ENCODE results near the gene NDUFS8. TPM values are rescaled to one million over a fixed set of nuclear protein-coding genes. Genes with fewer than 3 reads are reported as not detected.

Gene NDUFS8
- polyA plus RNA-seq, 4 donors, result 72.0 to 122 (median 81.9) TPM

DNA sequence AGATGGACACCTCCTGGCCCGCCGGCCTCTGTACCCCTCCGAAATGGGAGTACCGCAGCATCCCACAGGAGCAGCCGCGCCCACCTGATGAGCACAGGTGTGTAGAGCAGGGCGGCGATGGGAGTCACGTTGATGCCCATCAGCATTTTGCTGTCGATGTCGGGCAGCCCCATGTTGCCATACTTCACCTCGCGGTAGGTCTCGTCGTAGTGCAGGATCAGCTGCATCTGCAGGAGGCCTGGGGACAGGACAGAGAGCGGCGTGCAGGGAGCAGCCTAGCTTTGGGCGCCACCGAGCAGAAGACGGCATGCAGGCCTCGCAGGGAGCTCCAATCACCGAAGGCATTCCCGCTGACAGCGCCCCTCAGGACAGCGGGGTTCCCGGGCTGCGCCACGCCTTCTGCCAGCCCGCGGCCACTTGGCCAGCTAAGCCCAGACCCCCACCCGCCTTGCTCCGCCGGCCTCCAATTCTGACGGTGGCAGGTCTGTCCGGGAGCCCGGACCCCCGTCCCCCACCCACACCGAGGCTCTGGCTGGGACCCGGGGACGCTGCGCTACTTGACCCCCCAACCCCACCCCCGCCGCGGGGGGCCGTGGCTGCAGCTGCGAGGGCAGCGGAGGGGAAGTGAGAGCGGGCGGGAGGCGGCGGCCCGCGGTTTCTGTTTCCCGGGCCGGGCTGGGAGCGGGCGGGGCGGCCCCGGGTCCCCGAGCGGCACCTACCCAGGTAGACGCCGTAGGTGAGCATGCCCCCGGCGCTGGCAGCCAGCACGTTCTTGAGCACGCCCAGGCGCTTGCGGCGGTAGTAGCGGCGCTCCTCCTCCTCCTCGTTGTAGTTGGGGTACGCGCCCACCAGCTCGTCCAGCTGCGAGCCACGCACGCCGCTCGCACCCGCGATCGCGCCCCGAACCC is 27.3 kb upstream of the NDUFS8 start:
- no peak for DNase-seq (ENCODE audit: low read depth in 4 of 4, low spot score in 3 of 4)

DNA sequence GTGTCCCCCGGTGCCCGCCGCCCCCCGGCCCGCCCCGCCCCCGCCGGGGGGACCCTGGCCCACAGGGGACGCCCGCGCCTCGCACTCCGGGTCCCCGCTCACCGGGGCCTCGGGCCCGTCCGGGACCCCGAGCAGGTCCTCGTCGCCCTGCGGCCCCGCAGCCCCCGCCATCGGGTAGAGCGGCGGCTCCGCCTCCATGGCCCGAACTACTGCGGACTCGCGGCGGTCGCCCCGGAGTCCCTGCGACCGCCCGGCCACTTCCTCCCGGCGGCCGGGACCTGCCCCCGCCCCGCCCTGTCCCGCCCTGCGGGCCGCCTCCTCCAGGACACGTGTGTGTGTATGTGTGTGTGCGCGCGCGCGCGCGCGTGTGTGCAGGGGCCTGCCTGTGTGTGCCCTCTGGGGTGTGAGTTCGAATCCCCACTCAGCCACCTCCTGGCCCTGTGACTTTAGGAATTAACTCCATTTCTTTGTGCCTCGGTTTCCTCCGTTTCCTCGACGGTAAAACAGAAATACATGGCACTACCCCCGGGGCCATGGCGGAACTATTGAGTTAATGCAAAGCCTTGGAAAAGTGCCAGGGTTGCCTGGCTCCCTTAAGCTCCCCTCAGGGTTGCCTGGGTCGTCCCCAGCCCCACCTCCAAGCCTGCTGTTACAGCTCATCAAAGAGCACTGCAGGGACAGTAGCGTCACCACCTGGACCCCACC is 26.5 kb upstream of the NDUFS8 start, which contains the start of gene UNC93B1:
TSS of gene UNC93B1 (minus strand) at position 252 of the 705 bp plus-strand sequence. CDS start at position 198, 54 bp downstream.
- peak in 1 of 4 donors; percentile 52 for DNase-seq (ENCODE audit: low read depth in 4 of 4, low spot score in 3 of 4)

DNA sequence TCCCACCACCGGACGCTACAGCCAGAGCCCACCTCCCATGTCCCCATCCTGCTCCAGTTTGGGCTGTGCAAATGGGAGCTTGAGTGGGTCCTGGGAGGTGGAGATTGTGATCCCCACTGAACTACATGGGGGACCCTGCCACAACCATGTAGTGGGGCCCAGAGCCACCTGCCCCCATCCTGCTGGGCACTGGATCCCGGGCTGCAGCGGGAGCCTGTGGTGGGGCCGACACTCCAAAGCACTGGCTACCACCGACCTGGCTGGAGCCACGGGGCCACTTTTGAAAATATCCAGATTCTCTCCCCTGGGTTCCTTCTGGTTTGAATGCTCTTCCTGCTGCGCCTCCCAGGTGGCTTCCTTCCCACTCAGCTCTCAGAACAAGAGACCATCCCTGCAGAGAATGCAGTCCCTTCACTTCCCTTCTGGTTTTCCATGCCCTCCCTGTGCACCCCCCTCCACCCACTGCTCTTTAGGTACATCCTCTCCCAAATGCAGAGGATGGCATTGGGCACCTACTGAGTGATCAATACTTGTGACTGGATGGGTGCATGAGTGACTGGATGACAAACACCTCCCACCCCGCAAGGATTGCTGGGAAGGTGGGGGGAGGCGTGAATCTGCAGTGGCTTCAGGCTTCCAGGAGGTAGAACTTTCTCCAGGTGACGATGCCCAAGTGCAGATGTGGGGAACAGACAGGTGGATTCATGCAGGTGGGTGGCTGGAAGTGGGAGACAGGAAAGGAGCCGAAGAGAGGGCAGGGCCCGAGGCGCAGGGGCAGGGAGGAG is 25.7 kb upstream of the NDUFS8 start:
- DNase-seq (ENCODE audit: low read depth in 4 of 4, low spot score in 3 of 4), result no peak

DNA sequence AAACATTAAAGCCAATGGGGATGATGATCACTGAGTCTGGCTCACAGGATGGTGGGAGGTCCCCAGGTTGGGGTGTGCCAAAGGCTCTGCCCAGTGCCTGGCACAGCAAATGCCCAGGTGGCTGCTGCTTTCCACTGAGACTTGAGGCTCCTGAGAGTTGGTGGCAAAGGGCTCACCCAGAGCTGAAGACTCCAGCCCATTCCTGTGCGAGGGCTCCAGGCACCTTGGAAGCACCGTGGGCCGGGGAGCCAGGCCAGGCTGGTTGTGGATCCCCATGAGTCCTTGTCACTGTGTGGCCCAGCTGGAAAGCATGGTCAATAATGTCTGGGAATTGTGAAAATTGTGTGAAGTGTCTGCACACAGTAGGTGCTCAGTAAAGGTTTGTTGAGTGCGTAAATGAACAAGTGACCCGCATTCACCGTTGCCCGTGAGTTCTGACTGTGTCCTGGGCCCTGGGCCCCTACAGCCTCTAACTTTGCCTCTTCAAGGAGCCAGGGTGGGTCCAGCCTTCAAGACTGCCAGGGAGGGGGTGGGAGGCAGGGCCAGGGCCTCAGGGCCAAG is 23.8 kb upstream of the NDUFS8 start:
- no peak for DNase-seq (ENCODE audit: low read depth in 4 of 4, low spot score in 3 of 4)

DNA sequence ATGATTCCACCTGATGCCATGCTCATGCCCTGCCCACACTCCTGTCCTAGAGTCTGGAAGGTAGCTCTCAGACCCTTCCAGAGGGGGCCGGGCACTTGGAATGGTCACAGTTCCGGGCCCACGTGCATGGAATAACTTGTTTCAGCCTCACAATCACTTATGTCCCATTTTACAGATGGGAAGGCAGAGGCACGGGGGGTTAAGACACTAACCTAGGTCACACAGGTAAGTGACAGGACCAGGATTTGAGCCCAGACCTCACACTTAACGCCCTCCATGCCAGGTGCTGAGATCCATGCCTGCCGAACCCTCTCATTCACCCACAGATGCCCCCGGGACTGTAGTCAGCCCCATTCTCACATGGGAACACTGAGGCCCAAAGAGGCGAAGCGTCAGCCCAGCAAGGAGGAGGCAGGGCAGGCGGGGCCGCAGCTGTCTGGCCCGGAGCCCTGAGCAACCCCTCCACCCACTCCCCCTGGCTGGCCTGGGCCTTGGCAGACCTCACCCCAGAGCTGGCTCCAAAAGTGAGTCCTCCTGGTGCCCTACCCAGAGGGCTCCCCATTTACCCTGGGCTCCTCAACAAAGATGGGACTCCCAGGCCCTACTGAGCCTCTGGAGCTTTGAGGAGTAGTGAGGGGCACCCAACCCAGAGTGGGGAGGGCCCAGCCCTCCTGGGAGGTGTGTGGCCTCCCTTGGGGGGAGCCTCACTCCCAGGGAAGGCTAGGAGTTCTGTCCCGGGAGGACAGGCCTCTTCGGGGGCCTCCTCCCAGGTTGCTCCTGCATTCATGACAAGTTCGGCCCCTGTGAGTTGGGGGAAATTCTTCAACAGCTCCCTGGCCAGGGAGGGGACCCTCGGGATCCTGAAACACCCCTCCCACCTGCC is 22.7 kb upstream of the NDUFS8 start:
- DNase-seq (ENCODE audit: low read depth in 4 of 4, low spot score in 3 of 4), result no peak

DNA sequence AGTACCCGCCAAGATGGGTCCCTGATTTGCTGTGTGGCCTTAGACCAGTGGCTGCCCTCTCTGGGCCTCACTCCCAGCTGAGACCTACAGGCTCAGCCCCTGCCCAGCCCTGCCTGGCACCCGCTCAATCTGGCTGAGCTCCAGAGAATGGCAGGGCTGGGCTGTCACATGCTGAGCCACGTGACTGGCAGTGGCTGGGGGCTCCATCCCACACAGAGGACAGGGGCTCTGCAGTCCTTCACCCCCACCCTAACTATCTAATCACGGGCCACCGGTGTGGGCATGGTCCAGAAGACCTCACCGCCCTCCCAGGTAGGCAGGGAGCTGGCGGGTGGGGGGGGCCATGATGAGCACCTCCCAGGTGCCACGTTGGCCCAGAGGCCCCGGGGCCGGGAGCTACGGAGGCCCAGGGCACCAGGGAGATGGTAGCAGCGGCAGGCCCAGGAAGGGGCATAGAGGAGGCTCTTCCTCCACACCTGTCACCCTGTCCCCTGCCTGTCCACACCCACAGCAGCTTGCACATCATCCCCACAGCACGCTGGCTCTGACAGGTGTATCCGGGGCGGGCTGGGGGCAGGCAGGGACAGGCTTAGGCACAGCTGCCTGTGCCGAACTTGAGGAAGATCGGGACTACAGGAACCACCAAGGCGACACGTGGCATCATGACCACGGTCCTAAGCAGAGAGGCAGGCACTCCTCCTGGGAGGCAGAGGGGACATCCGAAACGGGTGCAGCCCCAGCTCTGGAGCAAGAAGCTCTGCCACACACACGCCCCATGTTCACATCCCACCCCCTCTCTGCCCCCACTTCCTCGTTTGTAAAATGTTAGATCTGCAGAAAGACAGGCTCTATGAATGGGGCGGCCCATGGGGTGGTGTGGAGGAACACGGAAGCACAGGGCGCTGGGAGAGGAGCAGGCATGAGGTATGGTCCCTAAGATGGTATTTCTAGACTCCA is 21.8 kb upstream of the NDUFS8 start:
- DNase-seq (ENCODE audit: low read depth in 4 of 4, low spot score in 3 of 4), result no peak

DNA sequence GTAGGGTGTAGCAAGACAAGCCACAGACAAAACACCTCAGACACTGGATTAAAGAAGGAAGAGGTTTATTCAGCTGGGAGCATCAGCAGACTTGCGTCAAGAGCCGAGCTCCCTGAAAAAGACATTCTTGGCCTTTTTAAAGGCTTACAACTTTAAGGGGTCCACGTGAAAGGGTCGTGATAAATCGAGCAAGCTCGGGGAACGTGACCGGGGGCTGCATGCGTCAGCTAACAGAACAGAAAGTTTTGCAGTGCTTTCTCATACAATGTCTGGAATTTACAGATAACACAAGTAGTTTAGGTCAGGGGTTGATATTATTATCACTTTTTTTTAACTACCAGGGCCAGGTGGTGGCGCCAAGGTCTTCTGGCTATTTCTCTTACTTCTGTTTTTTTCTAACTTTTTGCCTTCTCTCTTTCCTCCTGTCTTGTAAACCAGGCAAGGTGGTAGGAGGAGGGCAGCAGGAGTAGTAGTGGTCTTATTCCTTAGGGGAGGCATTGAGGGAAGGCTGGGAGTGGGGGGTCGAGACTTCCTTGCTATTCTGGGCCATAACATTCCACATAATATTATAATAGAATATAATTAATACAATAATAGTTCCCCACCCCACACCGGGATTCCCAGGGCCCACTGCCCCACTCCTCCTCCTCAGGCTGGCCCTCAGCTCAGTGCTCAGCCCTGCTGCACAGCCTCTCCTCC is 20.9 kb upstream of the NDUFS8 start:
- no peak for DNase-seq (ENCODE audit: low read depth in 4 of 4, low spot score in 3 of 4)

DNA sequence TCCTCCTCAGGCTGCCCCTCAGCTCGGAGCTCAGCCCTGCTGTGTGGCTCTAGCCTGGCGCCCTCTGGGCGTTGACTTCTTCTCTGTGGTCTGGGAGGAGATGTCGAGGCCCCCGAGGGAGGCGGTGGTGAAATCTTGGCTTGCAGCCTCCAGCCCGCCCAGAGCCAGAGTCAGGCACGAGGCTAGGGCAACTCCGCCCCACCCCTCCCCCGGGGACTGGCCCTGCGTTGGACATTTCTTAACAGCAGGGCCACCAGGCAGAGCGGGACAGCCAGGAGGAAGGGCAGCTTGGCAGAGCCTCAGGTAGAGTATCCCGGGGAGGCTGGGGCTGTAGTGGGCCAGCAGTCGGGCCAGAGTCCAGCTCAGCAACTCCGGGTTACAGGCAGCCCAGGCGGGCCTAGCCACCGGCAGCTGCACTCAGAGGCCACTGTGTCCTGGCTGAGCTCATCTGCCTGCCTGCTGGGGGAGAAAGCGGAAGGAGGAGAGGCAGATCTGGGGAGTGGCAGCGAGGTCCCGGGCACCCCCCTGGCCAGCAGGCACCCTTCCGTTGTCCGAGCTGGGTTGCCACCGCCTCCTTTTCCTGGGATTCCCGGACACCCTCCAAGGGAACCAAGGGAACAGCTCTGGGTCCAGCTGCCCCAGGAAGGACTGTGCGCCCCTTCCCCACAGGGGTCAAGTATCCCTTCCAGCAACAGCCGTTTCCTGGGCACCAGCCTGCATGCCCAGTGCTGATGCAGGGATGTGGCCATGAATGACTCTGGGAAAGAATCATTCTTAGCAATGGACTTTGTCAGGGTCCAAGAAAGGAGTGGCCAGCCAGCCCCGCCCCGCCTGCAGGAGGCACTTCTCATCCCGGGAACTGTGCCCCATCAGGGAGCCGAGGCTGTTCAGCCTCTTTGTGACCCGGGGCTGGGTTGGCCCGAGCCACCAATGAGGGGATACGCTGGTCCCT is 20.1 kb upstream of the NDUFS8 start, which contains the start of gene ALDH3B1:
TSS of gene ALDH3B1 (plus strand) at position 238 of the 952 bp plus-strand sequence. CDS start 4,971 bp downstream, outside the sequence.
- no peak for DNase-seq (ENCODE audit: low read depth in 4 of 4, low spot score in 3 of 4)

DNA sequence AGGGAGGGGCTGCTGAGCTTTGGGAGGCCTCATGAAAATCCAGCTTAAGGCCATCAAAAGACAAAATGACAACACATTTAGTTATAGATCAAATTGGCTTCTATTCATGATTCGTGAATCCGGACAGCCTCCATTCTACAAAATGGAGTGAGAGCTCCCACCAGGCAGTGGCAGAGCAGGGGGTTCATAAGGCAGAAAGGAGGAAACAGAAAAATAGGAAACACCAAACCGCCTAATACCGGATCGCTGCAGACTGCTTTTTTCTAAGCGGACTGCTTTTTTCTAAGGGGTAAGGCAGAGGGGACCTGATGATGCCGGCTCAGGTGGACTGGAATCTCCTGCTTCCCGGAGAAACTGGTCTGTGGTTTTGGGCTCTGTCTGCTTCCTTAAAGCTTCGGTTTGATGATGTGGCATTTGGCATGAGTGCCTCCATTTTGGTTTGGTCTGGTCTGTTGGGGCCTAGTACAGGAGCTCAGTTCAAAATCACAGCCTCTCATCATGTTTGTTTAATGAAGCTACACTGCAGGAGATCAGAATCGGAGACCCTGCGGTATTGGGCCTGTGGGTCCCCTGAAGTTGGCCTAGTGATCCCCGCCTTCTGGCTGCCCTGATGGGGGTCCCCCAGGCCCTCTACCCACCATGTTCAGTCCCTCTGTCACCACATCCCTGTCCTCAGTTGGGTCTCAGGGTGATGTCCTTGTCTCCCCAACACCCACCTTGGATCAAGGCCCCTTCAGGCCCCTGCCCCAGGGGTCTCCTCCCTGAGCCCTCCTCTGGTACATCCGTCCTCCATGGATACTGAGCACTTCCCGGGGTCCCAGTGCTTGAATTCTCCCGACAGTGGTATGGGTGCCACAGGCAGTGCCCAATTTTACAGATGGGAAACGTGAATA is 19.2 kb upstream of the NDUFS8 start:
- DNase-seq (ENCODE audit: low read depth in 4 of 4, low spot score in 3 of 4), result no peak

DNA sequence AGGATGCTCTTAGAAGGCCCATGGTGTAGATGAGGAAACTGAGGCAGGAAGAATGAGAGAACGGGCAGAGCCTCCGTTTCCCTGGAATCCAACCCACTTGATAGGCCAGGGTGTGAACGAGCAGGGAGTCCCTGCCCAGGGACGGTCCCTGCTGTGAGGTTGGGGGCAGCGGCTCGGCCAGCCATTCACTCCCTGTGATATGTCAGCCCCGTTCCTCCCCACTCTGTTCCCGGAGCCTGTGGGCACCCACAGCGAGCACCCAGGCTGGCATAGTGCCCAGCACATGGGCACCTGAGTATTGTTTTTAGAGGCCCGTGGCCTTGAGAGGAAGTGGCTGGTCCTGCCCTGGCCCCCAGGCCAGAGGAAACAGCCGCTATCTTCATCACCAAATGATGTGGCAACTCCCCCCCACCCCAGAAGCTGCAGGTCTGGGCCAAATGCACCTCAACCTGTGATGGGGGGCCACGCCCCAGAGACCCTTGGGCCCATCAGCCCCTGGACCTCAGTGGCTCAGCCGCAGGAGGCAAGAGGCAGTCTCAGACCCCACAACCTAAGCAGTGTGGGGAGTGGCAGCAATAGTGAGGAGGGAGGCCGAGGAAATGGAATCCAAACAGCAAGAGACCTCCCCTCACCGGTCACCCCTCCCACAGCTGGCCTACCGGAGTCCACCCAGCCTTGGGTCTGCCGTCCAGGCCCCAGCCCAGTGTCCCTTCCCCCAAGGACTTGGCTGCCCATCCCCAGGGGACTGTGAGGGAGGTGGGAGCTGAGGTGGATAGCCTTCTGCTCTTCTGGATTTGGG is 18.2 kb upstream of the NDUFS8 start:
- no peak for DNase-seq (ENCODE audit: low read depth in 4 of 4, low spot score in 3 of 4)

DNA sequence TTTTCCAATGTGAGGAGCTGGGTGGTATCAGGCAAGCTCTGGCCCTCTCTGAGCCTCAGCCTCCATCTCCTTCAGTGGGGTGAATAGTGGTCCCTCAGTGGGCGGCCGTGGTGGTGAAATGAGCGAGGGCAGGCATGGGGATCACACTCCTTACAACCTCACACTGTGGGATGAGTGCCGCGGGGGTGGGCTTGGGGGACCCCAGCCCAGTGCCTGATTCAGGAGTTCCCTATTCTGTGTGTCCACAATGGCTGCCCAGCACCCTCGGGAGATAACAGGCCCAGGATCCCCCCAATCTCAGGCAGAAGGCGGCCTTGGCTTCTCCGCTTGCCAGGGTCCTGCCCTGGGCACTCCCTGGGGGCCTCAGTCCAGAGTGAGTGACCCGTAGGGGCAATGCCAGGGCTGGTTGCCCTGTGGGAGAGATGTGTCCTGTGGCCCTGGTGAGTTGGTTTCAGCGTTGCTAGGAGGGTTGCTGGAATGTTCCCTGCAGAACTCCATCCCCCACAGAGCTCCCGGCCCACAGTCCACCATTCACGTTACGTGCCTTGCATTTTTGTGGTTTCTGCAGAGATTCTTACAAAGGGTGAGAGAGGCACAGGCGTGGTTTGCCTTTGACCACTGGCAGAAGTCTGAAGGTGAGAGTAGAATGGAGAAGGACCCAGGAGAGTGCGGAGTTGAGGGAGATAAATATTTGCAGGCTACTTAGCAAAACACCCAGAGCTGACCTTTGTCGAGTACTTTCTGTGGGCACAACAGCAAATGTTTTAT is 17.5 kb upstream of the NDUFS8 start:
- DNase-seq (ENCODE audit: low read depth in 4 of 4, low spot score in 3 of 4), result no peak

DNA sequence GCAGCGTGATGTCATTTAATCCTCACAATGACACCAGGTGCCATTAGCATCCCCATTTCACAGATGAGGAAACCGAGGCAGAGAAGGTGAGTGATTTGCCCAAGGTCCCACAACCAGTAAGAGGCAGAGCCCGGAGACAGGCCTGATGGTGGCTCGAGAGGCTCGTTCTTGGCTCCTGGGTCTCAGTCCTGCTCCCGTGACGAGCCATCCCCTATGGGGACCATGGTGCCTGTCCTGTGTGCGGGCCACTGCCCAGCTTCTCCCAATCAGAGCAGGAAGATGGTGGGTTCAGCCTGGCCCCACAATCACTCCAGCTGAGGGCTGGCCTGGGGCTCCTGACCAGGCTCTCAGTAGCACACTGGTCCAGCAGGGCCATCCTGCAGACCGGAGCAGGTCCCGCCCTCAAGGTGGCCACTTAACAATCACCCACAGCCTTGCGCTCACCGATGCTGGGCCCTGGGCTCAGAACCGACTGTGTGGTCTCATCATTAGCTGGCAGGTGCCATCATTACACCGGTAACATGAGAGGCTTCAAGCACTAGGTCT is 16.8 kb upstream of the NDUFS8 start:
- DNase-seq (ENCODE audit: low read depth in 4 of 4, low spot score in 3 of 4), result no peak

DNA sequence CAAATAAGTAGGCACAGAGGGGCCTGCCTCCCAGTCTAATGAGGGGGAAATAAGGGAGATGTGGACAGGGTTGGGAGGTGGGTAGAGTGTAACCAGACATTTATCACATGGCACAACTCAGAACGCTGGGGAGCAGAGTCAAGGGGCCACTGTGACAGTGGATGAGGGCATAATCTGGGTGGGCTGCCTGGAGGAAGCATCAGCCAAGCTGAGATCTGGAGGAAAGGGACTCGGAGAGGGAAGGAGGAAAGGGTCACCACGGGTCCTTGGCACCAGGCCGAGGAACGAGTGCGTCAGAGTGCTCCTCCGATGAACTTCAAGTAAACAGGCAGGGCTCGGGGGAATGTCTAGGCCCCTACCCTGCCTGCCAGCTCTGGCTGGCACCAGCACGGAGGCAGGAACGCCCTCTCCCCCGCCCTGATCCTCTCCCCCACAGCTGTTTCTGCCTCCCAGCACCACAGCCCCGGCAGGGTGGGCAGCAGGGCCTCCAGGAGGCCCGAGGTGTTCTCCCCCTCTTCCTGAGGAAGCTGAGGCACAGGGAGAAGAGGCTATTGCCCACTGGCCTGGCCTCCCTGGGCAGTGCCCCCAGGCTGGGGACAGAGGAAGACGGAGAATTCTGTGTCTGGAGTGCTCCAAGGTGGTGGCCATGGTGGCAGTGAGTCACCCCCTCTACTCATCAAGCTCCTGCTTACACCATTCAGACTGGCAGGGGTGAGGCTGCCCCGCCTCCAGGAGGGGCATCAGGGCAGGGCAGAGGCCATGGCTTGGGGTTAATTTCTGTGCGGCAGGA is 16.1 kb upstream of the NDUFS8 start:
- no peak for DNase-seq (ENCODE audit: low read depth in 4 of 4, low spot score in 3 of 4)
